ENCODE results near the gene NUB1.

NUB1 gene

GRCh38 chr7:151406051-151406875 is 64.7 kb downstream of the NUB1 start:
- no peak for DNase-seq

- DNase-seq: no peak
These were observed 65.4 kb downstream of the NUB1 start for GRCh38 chr7:151406886-151407583.

GRCh38 chr7:151408498-151408838 is 66.9 kb downstream of the NUB1 start:
- DNase-seq: no peak

GRCh38 chr7:151408839-151409666 is 67.4 kb downstream of the NUB1 start:
- no peak for DNase-seq

- DNase-seq: no peak
These were observed 68.2 kb downstream of the NUB1 start, which contains the start of gene WDR86 for GRCh38 chr7:151409667-151410404. TSS of gene WDR86 (minus strand) at chr7:151410038. CDS start at chr7:151409589, 449 bp downstream.

- DNase-seq: no peak
These were observed 69.1 kb downstream of the NUB1 start for GRCh38 chr7:151410405-151411390.

GRCh38 chr7:151411551-151411950 is 69.9 kb downstream of the NUB1 start:
- DNase-seq: no peak

- no peak for DNase-seq
These were observed 70.7 kb downstream of the NUB1 start for GRCh38 chr7:151412318-151412717.

GRCh38 chr7:151413241-151413640 is 71.6 kb downstream of the NUB1 start:
- DNase-seq: no peak

GRCh38 chr7:151415375-151416105 is 73.9 kb downstream of the NUB1 start:
- DNase-seq: no peak

- no peak for DNase-seq
These were observed 74.7 kb downstream of the NUB1 start for GRCh38 chr7:151416112-151416940.

- no peak for DNase-seq
These were observed 75.3 kb downstream of the NUB1 start for GRCh38 chr7:151416941-151417315.

- DNase-seq: no peak
These were observed 78.5 kb downstream of the NUB1 start for GRCh38 chr7:151420144-151420543.

GRCh38 chr7:151422212-151422611 is 80.6 kb downstream of the NUB1 start:
- DNase-seq: no peak

- DNase-seq: no peak
These were observed 81.6 kb downstream of the NUB1 start for GRCh38 chr7:151423226-151423625.

GRCh38 chr7:151423936-151424335 is 82.3 kb downstream of the NUB1 start:
- no peak for DNase-seq

- DNase-seq: no peak
These were observed 83.2 kb downstream of the NUB1 start for GRCh38 chr7:151424799-151425198.

GRCh38 chr7:151425670-151426440 is 84.2 kb downstream of the NUB1 start:
- DNase-seq: no peak

Data from C1 segment of cervical spinal cord (tissue), 14 donors.